Muscle of arm (tissue), 12 donors: ENCODE data around the gene IGLON5. TPM values are rescaled to one million over a fixed set of nuclear protein-coding genes. Genes with fewer than 3 reads are reported as not detected.

Experiments
- DNase-seq: peaks from one replicate; pipeline ENCODE4 v3.0.0-alpha.2; 2013
- polyA plus RNA-seq, 12 donors: library from polyadenylated mRNA; unstranded; fragments of 120-200 nt; gene quantifications; one replicate each; pipeline ENCODE4 v1.2.1, GENCODE V29; 2013; ENCODE audit not compliant: insufficient read length in 12 of 12

IGLON5 gene
- polyA plus RNA-seq, 12 donors = 0.07 to 0.61 (median 0.18) TPM; not detected in 4

DNA sequence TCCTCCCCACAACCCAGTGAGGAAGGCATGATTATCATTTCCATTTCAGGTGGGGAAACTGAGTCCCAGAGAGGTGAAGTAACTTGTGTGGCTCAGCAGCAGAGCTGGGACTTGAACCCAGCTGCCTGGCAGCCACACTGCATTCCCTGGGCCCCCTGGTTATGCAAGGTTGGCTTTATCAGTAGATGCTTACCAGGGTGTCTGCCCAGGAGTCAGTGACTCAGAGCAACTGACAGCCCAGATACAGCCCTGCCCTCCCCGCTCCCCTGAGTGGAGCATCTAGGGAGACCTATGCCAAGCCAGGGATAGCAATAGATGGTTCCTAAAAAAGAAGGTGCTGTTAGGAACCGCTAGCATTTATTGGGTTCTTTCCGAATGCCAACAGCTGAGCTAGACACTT is 5.9 kb downstream of the IGLON5 start:
- DNase-seq = no peak

DNA sequence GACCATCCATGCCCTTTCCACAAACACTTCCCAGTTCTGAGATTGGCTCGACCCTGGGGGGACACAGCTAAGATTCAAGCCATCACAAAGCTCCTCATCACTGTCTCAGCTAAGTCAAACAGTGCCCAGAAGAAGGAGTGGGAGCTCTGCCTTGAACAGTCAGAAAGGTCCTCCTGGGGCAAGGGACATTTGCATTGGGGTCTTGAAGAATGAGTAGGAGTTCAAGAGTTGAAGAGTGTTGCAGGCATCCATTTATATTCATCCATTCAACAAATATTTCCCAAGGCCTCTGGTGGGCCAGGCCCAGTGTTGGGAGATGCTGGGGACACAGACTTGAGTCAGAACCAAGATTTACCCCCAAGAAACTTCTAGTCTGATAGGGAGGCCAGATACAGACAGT is 6.5 kb downstream of the IGLON5 start:
- no peak for DNase-seq

DNA sequence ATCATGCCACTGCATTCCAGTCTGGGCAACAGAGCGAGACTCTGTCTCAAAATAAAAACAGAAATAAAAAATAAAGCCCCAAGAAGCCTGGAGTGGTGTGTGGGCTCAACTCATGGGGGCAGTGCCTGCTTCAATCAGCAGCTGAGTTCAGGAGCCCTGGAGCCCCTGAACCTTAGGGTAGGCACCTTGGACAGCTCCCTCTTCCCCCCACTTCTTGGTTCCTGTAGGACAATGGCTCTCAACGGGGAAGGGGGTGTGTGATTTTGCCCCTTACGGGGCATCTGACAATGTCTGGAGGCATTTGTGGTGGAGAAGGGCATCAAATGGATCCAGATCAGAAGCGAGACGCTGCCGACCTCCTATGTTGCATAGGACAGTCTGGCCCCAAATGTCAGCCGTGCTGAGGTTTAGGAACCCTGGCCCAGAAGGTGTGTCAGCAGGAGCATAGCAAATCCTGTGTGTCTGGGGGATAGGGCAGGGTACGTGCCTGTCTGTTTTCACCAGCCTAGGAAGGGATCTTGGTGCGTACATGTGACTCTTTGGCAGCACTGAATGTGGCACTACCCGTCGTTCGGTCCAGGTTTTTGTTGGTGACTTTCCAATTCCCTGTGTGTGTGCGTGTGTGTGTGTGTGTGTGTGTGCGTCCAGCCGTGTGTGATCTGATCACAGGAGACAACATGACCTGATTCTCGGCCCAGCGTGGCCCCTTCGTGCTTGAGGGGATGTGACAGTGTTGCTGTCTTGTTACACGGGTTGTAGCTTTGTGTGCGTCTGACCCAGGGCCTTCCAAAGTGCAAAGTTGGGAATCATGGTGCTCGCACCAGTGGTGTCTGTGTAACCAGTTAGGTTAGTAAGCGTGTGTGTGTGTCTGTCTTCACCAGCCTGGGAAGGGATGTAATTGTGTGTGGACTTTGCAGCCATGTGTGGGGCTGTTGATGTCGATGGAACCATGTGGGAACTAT is 7.5 kb downstream of the IGLON5 start:
- DNase-seq = no peak

DNA sequence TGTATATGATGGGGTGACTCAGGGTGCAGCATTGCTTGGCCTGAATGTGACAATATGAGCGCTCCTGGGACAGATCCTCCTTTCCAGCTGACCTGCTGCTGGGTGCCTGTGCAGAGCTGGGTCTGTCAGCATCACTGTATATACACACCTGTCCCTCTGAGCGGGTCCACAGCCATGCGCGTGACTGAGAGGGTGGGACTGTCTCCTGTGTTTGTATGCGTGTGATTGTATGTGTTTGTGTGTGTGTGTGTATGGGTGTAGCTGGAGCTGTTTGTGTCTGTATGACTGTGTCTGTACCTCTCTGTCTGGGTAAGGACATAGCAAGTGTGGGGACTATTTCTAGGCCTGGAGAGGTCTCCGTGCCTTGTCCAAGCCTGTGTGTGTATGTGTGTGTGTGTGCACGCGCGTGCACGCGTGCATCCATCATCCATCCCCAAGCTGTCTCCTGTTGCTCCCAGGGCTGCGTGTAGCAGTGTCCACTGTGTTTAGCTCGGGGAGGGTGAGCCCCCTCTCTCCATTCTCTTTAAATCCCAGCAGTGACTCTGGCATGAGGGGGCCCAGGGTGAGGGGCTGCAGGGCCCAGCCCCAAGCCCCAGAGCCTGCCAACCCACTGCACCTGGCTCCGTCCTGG is 8.3 kb downstream of the IGLON5 start:
- DNase-seq = no peak

DNA sequence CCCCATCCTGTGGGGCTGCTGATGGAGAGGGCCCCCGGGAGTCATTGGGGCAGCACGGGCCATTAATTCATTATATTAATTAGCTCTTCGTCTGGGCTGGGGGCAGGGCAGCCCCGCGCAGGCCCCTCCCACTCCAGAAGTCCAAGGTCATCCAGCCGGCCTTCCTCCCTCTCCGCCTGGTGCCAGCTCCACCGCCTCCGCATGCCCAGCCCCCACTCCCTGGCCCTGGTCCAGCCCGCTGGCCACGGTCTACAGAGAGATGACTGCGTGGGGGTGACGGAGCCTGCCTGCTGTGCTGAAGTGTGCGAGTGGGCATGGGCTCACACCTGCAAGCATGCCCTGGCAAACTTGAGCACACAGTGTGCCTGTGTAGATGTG is 8.8 kb downstream of the IGLON5 start:
- no peak for DNase-seq

DNA sequence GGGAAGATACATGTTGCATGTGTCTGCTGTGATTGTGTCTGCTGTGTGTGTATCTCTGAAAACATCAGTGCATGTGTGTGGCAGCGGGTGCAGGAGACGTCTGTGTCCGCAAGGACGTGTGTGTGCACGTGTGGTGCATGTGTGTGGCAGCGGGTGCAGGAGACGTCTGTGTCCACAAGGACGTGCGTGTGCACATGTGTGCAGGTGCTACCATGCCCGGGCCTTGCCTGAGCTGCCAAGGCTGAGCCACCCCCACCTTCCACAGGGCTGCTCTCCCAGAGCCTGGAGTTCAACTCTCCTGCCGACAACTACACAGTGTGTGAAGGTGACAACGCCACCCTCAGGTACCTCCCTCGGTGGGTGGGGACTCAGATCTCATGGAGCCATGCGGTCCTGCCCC is 10.4 kb downstream of the IGLON5 start:
- DNase-seq = no peak

DNA sequence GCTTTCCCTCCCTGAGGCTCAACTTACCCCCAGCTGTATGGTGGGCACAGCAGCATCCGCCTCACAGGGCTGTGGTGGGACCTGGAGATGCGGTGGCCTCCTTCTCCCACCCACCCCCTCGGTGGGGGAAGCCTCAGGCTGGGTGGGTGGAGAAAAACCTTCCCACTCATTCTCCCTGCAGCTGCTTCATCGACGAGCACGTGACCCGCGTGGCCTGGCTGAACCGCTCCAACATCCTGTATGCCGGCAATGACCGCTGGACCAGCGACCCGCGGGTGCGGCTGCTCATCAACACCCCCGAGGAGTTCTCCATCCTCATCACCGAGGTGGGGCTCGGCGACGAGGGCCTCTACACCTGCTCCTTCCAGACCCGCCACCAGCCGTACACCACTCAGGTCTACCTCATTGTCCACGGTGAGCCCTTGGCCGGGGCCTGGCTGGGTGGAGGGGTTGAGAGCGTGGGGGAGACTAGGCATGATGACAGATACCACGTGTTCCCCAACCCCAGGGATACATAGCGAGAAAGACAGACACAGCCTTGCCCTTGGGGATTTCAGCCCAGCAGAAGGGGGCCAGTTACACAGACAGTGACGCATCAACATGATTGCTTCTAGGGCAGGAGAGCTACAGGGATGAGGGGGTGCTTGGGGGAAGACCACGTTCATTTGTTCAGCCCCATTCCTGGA is 12.2 kb downstream of the IGLON5 start:
- DNase-seq = no peak

DNA sequence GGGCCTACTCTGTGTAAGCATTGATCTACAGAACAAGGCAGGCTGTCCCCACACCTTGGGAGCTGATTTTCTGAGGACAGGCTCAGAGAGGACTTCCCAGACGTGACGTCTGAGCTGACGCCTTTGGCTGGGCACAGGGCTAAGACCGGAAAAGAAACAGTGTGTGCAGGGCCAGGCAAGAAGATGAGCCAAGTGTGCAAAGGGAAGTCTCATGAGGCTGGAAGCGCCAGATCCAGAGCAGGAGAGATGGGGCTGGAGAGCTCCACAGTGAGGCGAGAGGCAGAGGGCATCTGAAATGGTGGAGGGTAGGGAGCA is 12.7 kb downstream of the IGLON5 start:
- DNase-seq = no peak

DNA sequence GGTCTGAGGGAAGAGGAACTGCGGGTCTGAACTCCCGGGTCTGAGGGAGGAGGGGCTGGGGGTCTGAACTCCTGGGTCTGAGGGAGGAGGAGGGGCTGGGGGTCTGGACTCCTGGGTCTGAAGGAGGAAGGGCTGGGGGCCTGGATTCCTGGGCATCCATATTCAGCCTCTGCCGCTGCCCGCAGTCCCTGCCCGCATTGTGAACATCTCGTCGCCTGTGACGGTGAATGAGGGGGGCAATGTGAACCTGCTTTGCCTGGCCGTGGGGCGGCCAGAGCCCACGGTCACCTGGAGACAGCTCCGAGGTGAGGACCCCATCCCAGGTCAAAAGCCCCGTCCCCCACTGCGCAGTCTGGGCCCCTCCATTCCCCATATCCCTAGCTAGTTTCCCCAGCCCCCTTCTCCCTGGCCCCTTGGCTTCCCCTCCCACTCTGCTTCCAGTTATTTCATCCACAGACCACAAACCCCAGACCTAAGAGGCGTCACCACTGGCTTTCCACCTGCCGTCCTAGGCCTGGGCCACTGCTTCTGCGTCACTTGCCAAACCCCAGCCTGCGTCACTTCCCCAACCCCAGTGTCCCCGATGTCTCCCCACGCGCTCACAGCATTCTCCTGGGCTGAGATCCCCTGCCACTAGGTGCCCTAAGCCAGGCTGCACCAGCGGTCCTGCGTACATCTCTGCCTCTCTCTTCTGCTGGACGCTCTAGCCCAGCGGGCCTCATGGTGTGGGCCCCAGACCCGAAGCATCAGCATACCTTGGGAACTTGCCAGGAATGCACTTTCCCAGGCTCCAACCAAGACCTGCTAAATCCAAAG is 13.9 kb downstream of the IGLON5 start:
- DNase-seq = no peak

DNA sequence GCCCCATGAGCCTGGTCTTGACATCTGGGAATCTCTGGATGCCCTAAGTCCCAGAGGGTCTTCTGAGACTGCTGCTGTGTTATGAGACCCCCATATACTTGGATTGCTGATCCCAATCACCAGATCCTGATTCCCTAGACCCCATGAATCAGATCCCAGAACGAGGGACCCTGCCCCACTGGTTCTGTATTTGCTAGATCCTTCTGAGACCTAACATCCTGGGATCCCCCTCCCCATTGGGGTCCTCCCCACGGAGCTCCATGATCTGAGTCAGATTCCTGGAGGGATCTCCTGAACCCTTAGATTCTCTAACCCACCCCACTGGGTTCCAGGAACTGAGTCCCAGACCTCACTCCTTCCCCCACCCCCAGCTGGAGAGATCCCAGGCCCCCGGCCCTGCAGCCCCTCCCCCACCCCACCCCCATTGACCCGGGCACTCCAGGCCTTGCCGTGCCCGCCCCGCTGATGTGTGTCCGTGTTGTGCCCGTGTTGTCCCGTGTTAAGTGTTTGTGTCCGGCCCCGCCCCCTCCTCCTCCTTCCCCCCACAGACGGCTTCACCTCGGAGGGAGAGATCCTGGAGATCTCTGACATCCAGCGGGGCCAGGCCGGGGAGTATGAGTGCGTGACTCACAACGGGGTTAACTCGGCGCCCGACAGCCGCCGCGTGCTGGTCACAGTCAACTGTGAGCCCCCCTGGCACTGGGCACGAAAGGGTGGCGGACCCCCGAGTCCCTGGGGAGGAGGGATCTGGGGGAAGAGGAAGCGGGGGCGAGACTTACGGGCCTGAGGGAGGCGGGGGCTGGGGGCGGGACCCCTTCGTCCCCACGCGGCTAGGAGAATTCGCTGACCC is 15.0 kb downstream of the IGLON5 start:
- DNase-seq = no peak

DNA sequence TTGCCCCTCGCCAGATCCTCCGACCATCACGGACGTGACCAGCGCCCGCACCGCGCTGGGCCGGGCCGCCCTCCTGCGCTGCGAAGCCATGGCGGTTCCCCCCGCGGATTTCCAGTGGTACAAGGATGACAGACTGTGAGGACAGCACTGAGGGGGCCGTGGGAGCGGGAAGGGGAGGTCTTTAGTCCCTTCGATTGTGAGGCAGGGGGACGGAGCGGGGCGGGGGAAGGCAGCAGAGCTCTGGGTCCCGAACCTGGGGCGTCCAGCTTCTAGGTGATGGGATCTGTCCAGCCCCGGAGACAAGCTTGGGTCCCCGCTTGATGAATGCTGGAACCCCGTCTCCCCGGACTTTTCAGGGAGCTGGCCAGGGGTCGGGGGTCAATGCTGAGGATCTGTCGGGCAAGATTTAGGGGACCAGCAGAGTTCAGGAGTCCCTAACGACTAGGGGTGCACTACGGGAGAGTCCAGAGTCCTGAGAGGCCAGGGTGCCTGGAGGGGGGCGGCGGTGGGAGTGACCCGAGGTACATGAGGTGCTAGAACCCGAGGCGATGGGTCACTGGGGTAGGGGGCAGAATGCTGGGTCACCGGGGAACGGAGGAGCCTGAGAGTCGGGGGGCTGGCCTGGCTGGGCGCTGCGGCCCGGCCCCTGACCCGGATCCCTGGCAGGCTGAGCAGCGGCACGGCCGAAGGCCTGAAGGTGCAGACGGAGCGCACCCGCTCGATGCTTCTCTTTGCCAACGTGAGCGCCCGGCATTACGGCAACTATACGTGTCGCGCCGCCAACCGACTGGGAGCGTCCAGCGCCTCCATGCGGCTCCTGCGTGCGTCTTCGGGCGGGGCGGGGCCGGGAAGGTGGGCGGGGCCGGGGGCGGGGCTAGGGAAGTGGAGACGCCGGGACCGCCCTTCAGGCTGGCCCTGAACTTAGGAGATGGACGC is 15.9 kb downstream of the IGLON5 start:
- DNase-seq = peak; percentile 22

DNA sequence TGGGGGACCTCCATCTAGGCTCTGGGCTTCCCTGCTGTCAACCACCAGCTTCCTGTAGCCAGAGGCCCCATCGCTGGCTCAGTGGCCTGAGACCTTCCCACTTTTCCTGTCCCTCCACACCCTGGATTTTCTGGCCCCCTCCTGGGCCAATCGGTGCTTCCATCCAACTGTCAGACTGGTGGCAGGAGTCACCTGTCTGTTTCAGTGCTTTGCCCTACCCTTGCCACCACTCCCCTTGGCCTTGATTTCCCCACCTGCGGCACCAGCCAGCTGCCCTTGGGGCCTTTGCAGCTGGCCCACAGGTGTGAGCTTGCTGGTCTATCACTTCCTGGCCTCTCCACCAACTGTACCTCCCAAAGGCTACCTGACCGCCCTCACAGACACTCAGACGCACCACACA is 18.0 kb downstream of the IGLON5 start:
- DNase-seq = no peak

DNA sequence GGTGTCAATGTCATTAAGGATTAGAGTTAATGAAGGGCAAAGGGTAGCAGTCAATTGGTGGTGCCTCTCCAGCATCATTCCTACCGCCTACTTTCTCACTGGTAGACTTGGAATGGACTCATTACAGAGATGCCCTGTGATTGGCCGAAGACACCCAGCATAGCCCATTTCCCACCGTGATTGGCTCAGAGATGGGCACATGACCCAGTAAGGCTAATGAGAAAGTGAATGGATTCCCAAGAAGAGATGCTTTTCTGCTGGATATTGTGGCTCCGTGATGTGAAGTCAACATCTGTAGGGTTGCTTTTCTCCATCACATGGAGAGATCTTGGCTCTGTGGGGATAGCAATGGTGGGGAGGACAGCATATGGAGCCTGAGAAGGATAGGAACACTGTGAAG is 18.9 kb downstream of the IGLON5 start:
- DNase-seq = no peak

DNA sequence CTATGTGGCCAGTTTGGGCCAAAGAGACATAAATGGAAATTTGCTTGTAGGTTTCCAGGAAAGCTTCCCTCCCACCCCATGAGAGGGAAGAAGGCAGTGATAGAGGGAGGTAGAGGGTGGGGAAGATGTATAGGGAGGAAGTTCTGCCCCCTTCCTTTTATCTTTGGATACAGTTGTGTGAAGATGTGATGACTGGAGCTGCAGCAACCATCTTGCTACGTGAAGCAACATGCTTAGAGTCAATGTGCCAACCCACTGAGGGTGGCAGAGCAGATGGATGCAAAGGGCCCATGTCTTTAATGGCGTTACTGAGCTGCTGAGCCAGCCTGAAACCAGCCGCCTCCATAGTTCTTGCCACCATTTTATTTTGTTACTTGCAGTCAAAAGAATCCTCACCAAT is 19.7 kb downstream of the IGLON5 start:
- DNase-seq = no peak

DNA sequence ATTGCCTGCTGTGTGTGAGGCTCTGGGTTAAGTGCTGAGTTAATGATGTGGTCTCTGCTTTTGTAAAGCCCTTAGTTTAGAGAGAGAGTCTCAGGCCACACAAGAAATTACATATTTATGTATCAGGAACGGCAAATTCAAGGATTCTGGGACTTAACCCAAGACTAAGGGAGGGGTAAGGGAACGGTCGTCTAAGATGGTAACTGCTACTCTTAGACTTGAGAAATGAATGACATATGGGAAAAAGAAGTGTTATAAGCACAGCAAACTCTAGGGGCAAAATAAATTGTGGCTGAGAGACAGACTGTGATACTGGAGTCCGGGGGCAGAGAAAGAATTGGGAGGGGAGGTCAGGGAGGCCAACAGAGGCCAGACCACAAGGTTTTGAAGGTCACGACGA is 20.3 kb downstream of the IGLON5 start:
- no peak for DNase-seq

DNA sequence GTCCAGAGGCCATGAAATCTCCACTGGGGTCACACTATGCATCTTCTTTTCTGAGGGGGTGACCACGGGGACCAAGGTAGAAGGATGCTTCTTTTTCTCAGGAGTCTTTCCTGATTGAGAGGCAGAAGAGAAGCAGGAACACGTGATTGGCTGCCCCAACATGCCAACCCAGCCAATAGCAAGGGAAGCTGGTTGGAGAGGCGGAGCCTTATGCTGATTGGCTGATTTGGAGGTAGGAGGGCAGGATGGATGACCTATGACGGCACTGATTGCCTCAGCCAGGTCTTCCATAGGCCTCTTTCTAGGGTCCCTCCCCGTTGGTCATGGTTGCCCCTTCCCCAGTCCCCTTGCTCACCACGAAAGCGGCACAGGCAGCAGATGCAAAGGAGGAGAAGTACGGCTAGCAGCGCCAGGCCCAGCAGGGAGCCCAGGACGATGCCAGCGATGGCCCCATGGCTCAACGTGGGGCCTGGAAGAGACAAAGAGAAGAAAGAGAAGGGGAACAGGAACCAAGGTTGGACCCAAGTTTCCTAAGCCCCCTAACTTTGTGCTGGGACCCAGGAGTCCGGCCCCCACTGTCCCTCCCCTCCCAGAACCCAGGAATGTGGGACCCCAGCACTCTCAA is 22.5 kb downstream of the IGLON5 start:
- no peak for DNase-seq

DNA sequence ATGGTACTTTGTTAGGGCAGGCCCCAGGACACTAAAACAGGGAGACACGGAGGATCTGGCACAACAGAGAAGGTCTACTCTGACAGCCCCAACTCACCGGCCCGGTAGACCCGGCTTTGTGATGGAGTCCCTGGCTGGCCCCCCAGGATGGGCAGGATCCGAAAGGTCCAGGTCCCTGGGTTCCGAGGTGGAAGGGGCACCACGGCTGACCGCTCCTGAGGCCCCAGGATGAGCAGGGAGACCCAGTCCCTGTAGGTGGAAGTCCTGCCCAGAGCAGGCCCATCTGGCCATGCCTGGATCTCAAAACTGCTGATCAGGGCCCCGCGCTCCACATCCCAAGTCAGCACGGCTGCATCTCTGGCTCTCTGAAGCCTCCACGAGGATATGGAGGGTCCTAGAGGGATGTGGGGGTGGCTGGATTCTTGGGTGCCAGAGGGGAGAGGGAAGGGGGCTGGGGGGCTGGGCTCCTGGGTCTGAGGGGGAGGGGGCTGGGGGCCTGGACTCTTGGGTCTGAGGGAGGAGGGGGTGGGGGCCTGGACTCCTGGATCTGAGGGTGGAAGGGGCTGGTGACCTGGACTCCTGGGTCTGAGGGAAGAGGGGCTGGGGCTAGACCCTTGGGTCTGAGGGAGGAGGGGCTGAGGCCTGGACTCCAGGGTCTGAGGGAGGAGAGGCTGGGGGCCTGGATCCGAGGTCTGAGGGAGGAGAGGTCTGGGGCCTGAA is 25.9 kb downstream of the IGLON5 start:
- no peak for DNase-seq

DNA sequence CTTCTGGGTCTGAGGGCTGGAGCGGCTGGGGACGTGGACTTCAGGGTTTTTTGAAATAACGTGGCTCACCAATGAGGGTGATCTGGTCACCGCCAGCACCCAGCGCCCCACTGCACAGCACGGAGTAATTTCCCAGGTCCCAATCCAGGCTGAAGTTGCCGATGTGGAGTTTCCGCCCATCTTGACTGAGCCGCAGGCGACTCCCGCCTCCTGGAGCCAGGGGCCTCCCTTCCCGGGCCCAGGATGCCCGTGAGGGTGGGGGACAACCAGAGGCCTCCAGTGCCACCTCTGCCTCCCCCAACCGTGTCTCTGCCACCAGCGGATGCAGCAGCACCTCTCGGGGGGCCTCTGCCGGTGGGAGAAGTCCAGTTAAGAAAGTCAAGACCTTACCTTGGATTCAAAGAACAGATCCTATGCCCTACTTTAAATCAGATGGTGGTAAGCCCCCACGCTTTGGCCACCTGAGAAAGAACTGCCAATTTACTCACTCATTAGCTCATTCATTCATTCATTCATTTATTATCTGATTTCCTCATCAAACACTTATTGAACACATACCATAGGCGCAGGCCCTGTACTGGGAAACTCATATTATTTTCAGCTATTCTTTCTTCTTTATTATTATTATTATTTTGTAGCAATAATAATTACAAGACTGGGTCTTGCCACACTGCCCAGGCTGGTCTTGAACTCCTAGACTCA is 26.6 kb downstream of the IGLON5 start:
- DNase-seq = no peak
